HG02973 (cell line): ENCODE data around the gene RUBCN.
"Not testable (repeated sequence)": the region's sequence is repeated elsewhere in the genome, so short reads cannot be mapped to it uniquely, and the experiment has no call there.

ENCODE experiments used
- ATAC-seq: cut with Tn5 transposase; IDR thresholded peaks from one replicate; pipeline ENCODE4 v1.9.1; 2021; ENCODE audit warnings: moderate library complexity; ENCODE audit not compliant: unreplicated experiment

The RUBCN gene

DNA sequence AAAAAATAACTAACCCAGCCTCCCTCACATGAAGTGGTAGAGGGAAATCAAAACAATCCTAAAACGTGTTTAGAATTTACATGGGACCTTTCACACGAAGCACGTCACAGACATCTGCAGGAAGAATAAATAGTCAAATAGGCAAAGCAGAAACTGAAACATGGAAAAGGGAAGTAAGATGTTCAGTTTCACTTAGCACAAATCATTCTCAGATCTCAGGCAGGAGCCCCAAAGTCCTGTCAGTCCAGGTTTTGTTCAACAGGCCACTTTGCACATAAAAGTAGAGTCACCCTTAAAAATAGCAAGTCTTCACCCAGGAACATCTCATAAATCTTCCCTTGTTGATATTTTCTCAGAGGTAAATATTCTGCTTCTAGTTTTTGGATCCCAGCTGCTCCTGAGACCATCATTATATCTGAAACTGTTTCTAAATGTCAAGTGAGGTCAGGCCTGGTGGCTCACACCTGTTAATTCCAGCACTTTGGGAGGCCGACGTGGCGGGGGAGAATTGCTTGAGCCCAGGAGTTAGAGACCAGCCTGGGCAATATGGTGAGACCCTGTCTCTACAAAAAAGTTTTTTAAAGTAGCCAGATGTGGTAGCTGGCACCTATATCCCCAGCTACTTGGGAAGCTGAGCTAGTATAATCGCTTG, 1.9 kb downstream of the RUBCN start:
- peak; percentile 40 for ATAC-seq

DNA sequence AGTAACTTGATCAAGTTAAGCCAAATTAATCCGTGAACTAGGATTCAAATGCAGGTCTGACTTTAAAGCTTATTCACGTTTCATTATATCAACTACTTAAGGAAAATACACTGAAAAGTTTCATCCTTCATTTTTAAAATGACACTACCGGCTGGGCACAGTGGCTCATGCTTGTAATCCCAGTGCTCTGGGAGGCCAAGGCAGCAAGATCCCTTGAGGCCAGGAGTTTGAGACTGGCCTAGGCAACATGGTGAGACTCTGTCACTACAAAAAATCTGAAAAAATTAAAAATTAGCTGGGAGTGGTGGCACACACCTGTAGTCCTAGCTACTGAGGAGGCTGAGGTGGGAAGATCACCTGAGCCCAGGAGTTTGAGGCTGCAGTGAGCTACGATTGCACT, 3.7 kb downstream of the RUBCN start:
- no peak for ATAC-seq

DNA sequence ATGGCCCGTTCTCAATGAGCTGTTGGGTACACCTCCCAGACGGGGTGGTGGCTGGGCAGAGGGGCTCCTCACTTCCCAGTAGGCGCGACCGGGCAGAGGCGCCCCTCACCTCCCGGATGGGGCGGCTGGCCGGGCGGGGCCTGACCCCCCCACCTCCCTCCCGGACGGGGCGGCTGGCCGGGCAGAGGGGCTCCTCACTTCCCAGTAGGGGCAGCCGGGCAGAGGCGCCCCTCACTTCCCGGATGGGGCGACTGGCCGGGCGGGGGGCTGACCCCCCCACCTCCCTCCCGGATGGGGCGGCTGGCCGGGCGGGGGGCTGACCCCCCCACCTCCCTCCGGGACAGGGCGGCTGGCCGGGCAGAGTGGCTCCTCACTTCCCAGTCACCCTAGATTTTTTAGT, 5.2 kb downstream of the RUBCN start:
- ATAC-seq: not testable (repeated sequence)

DNA sequence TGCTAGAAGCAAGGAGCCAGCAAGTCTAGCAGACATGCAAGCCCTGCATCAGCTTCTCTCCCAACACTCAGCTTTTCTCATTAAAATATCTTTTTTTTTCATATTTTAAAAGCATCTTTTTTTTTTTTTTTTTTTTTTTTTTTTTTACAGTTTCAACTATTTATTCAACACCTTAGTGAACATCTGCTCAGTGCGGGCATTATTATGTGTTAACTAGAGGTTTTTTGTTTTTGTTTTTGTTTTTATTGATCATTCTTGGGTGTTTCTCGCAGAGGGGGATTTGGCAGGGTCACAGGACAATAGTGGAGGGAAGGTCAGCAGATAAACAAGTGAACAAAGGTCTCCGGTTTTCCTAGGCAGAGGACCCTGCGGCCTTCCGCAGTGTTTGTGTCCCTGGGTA, 5.9 kb downstream of the RUBCN start:
- not testable (repeated sequence) for ATAC-seq

DNA sequence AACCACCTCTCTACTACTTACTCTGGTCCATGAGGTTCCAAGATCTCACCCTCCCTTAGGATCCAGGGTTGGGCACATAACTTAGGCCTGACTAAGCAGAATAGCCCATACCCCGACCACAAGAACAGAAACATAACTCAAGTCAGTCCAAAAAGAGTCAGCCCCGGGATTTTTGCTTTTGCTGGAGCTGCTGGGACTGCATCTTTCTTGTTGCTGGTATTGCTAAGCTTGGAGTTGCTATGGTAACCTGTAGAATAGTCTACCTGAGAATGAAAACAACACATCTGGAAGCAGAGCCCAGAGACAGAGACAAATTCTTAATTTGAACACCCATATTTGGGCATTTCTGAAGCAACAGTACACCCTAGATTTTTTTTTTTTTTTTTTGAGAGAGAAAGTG, 6.5 kb downstream of the RUBCN start:
- ATAC-seq: no peak

GRCh38 chr3:197728487-197728886, 8.2 kb downstream of the RUBCN start:
- ATAC-seq: no peak

DNA sequence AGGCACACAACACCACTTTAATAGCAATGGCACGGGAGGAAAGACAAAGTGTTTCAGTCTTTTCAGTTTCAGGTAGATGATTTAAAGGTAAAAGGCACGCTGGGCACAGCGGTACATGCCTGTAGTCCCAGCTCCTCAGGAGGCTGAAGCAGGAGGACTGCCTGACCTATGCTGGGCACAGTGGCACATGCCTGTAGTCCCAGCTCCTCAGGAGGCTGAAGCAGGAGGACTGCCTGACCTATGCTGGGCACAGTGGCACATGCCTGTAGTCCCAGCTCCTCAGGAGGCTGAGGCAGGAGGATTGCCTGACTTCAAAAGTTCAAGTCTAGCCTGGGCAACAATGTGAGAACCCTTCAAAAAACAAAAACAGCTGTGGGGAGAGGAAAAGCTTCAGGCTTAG, 8.8 kb downstream of the RUBCN start:
- ATAC-seq: not testable (repeated sequence)

- ATAC-seq: no peak
These were observed 14.0 kb downstream of the RUBCN start for GRCh38 chr3:197722734-197723133.

DNA sequence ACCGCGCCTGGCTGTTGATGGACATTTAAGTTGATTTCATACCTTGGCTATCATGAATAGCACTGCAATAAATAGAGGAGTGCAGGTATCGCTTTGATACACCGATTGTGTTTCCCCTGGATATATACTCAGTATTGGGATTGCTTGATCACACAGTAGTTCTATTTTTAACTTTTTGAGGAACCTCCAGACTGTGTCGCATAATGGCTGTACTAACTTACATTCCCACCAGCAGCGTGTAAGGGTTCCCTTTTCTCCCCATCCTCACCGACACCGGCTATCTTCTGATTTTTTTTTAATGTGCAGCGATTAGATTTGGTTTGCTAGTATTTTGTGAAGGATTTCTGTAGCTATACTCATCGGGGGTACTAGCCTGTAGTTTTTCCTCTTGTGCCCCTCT, 16.0 kb downstream of the RUBCN start:
- ATAC-seq: no peak

- ATAC-seq: no peak
These were observed 17.8 kb downstream of the RUBCN start for GRCh38 chr3:197718891-197719290.

DNA sequence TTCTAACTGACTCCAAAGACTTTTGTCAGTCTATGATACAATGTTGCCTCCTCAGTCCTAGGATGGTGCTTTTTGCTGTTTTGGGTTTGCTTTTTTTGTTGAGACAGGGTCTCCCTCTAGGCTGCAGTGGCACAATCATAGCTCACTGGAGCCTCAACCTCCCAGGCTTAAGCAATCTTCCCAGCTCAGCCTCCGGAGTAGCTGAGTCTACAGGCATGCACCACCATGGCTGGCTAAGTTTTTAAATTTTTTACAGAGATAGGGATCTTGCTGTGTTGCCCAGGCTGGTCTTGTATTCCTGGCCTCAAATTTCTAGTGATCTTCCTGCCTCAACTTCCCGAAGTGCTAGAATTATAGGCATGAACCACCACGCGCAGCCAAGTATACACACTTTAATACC, 22.5 kb downstream of the RUBCN start:
- no peak for ATAC-seq

DNA sequence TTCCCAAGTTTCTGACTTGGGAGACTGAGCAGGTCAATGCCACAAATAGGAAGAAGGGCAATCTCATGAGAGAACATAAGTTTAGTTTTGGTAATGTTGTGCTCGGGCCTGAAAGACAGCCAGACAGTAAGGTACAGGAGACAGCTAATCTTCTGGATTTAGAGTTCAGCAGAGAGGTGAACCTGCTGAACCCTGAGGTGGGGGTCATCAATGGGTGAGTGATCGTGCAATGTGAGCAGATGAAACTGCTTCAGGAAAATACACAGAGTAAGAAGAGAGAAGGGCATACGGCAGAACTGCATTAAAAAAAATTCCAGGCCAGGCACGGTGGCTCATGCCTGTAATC, 23.3 kb downstream of the RUBCN start:
- peak; percentile 11 for ATAC-seq

- ATAC-seq: peak; percentile 87
These were observed 24.6 kb downstream of the RUBCN start for GRCh38 chr3:197711973-197712707.

GRCh38 chr3:197710965-197711364, 25.7 kb downstream of the RUBCN start:
- ATAC-seq: not testable (repeated sequence)

GRCh38 chr3:197709135-197709534, 27.6 kb downstream of the RUBCN start:
- no peak for ATAC-seq

DNA sequence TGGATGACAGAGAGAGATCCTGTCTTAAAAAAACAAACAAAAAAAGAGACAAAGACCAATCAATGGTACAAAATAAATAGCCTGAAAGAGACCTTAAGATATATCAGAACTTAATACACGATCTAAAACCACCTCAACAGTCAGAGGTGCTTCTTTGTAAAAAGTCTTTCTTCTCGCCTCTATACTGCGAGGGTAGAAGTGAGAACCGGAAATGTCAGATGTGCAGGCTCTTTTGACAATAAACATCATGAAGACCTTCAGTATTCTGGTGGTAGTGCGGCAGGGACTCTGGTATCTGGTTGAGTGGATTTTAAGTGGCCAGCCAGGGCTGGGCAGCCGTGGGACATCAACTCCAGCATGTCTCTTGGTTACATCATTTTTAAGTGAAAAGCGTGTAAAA, 30.0 kb downstream of the RUBCN start:
- no peak for ATAC-seq

DNA sequence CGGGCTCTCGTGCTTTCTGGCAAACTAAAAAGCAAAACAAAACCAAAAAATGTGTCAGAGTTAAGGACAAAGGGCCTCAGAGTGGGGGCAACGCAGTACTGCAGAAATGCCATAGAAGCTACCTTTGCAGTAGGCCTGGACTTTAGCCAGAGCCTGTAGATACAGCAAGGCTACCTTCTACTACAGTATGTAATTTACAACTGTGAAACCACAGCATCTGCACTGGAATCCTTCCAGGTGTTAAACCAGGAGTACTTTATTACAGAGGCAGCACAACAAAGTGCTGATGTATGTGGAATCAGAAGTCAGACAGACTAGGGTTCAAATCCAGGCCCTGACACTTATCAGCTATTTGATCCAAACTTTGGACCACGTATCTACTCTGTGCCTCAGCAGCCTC, 34.9 kb downstream of the RUBCN start:
- no peak for ATAC-seq

- ATAC-seq: no peak
These were observed 36.6 kb downstream of the RUBCN start for GRCh38 chr3:197700095-197700494.

- ATAC-seq: no peak
These were observed 39.3 kb downstream of the RUBCN start for GRCh38 chr3:197697355-197697754.

DNA sequence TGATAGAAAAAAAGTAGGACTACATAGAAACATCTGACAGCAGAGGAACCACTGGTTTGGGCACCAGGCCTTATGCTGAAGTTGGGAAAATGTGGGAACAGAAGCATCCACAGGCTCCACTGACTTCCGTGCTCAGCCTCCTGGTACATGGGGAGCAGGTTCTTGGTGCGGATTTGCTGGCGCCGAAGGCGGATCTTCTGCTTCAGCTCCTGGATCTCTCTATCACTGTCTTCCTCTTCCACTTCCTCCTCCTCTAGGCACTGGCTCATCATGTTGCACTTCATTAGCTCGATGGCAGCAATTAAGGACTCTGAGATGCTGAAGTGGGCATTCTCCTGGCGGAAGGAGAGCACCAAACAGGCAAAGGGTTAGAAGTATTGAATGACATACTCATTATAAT, 42.5 kb downstream of the RUBCN start:
- no peak for ATAC-seq

DNA sequence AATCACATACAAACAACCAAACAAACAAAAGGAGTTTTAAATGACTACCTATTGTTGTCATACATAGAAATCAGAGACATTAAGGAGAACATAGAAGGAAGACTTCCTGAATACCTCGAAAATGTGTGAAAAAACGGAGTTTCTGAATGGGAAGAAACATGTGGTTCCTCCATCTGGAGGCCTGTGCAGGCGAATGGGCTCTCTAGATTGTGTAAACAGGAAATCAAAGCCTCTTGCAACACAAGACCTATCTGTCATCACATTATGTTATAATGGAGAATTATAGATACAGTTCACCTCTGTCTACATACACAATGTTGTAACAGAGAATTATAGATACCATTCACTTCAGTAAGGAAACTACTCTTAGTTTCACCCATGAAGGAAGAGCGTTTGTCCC, 44.1 kb downstream of the RUBCN start:
- ATAC-seq: no peak

GRCh38 chr3:197690754-197691153, 46.0 kb downstream of the RUBCN start:
- ATAC-seq: no peak

DNA sequence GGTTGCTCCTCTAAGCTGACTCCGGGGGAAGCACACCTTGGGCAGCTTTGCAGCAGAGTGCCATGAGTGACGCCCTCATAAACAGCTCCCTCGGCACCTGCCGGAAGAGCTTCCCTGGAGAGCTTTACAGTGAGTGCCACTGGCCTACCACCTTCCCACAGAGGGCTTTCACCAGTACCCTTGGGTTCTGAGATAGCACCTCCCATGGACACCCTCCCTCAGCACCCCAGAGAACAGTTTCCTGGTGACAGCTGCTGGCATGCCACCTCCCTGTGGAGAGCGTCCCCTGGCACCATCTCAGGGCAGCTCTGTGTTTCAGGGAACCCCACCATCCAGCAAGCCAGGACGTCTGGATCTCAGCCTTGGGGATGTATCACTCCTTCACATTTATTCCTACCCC, 49.1 kb downstream of the RUBCN start:
- no peak for ATAC-seq
